ENCODE results near the gene KCNQ2. TPM values are rescaled to one million over a fixed set of nuclear protein-coding genes. Genes with fewer than 3 reads are reported as not detected.
A peak's percentile ranks its signal among the peaks of the same experiment; 100 is the strongest.

The KCNQ2 gene
- total and polyA plus RNA-seq, 2 experiments from 2014 or later, result 68.5 to 92.4 TPM

DNA sequence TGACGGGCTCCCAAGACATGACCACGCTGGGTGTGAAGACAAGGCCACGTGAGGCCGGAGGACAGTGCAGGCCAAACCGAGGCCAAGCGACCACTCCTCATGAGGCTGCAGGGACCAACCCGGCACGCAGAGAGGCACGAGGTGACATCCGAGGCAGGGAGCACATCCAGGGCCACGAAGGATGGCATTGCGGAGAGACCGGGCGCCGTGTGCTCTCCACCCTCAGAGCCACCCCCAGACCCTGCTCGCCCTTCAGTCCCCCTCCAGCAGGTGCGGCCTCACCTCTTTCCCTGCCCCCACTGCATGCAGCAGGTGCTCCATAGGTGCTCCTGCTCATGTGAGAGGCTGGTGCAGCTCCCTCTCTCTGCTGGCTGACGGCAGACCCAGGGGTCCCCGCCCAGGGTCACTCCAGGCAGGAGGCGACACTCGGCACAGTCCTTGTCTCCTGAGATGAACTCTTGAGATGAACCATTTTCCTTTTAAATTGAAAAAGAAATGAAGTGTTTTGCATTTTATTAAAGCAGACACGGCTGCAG, 77.5 kb downstream of the KCNQ2 start:
- Mint-ChIP-seq H3K27ac (no peak overlapping the region; the same call in 1 of the 2 replicates), H3K36me3 (ENCODE audit: low read depth) (peaks cover 19% of the 10 kb centered on the region), H3K27me3 (ENCODE audit: insufficient read depth, low read depth, poor library complexity) (peaks cover 15% of the 10 kb centered on the region), H3K9me3 (peaks cover 34% of the 10 kb centered on the region), H3K4me1 (peaks cover 23% of the 10 kb centered on the region), H3K4me3 (no peak overlapping the region; the same call in 2 of the 3 replicates)
- Histone ChIP-seq H2AFZ (peak overlapping the region; percentile 76; the same call in 1 of the 2 replicates), H3K79me2 (replicated peaks; ENCODE audit: insufficient read depth) (no peaks in the 10 kb centered on the region), H3K36me3 (ENCODE audit: insufficient read depth) (no peaks in the 10 kb centered on the region), H4K20me1 (replicated peaks; ENCODE audit: insufficient read depth) (no peaks in the 10 kb centered on the region), H3K27ac (ENCODE audit: low read depth) (no peak overlapping the region), H3K9me2 (ENCODE audit: insufficient read depth) (no peaks in the 10 kb centered on the region), H3K4me1 (ENCODE audit: insufficient read depth) (peaks cover 17% of the 10 kb centered on the region), H3F3A (replicated peaks; ENCODE audit: low read depth) (peaks cover 6% of the 10 kb centered on the region; the same call in 1 of the 2 replicates), H3K27me3 (ENCODE audit: insufficient read depth) (no peaks in the 10 kb centered on the region), H3K4me3 (no peak overlapping the region), H3K4me2 (peak overlapping the region; percentile 55; the same call in 1 of the 2 replicates)
- TF ChIP-seq JUNB (IDR thresholded peaks at IDR 0.05; ENCODE audit: unreplicated experiment), result no peak
- TF ChIP-seq EZH2phosphoT487 (IDR thresholded peaks at IDR 0.05; ENCODE audit: unreplicated experiment), result no peak
- TF ChIP-seq EZH2 (IDR thresholded peaks at IDR 0.05; ENCODE audit: low read depth, unreplicated experiment), result no peak
- TF ChIP-seq, protein P1, sequence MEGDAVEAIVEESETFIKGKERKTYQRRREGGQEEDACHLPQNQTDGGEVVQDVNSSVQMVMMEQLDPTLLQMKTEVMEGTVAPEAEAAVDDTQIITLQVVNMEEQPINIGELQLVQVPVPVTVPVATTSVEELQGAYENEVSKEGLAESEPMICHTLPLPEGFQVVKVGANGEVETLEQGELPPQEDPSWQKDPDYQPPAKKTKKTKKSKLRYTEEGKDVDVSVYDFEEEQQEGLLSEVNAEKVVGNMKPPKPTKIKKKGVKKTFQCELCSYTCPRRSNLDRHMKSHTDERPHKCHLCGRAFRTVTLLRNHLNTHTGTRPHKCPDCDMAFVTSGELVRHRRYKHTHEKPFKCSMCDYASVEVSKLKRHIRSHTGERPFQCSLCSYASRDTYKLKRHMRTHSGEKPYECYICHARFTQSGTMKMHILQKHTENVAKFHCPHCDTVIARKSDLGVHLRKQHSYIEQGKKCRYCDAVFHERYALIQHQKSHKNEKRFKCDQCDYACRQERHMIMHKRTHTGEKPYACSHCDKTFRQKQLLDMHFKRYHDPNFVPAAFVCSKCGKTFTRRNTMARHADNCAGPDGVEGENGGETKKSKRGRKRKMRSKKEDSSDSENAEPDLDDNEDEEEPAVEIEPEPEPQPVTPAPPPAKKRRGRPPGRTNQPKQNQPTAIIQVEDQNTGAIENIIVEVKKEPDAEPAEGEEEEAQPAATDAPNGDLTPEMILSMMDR (conservative IDR thresholded peaks at IDR 0.05; ENCODE audit: low read depth in 2 of 2), result no peak
- no peak for TF ChIP-seq NANOG (IDR thresholded peaks at IDR 0.05; ENCODE audit: borderline replicate concordance)
- TF ChIP-seq, protein P2, sequence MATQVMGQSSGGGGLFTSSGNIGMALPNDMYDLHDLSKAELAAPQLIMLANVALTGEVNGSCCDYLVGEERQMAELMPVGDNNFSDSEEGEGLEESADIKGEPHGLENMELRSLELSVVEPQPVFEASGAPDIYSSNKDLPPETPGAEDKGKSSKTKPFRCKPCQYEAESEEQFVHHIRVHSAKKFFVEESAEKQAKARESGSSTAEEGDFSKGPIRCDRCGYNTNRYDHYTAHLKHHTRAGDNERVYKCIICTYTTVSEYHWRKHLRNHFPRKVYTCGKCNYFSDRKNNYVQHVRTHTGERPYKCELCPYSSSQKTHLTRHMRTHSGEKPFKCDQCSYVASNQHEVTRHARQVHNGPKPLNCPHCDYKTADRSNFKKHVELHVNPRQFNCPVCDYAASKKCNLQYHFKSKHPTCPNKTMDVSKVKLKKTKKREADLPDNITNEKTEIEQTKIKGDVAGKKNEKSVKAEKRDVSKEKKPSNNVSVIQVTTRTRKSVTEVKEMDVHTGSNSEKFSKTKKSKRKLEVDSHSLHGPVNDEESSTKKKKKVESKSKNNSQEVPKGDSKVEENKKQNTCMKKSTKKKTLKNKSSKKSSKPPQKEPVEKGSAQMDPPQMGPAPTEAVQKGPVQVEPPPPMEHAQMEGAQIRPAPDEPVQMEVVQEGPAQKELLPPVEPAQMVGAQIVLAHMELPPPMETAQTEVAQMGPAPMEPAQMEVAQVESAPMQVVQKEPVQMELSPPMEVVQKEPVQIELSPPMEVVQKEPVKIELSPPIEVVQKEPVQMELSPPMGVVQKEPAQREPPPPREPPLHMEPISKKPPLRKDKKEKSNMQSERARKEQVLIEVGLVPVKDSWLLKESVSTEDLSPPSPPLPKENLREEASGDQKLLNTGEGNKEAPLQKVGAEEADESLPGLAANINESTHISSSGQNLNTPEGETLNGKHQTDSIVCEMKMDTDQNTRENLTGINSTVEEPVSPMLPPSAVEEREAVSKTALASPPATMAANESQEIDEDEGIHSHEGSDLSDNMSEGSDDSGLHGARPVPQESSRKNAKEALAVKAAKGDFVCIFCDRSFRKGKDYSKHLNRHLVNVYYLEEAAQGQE (IDR thresholded peaks at IDR 0.05; ENCODE audit: unreplicated experiment), result no peak
- TF ChIP-seq STAT1 (IDR thresholded peaks at IDR 0.05; ENCODE audit: unreplicated experiment), result no peak
- TF ChIP-seq, protein P3, sequence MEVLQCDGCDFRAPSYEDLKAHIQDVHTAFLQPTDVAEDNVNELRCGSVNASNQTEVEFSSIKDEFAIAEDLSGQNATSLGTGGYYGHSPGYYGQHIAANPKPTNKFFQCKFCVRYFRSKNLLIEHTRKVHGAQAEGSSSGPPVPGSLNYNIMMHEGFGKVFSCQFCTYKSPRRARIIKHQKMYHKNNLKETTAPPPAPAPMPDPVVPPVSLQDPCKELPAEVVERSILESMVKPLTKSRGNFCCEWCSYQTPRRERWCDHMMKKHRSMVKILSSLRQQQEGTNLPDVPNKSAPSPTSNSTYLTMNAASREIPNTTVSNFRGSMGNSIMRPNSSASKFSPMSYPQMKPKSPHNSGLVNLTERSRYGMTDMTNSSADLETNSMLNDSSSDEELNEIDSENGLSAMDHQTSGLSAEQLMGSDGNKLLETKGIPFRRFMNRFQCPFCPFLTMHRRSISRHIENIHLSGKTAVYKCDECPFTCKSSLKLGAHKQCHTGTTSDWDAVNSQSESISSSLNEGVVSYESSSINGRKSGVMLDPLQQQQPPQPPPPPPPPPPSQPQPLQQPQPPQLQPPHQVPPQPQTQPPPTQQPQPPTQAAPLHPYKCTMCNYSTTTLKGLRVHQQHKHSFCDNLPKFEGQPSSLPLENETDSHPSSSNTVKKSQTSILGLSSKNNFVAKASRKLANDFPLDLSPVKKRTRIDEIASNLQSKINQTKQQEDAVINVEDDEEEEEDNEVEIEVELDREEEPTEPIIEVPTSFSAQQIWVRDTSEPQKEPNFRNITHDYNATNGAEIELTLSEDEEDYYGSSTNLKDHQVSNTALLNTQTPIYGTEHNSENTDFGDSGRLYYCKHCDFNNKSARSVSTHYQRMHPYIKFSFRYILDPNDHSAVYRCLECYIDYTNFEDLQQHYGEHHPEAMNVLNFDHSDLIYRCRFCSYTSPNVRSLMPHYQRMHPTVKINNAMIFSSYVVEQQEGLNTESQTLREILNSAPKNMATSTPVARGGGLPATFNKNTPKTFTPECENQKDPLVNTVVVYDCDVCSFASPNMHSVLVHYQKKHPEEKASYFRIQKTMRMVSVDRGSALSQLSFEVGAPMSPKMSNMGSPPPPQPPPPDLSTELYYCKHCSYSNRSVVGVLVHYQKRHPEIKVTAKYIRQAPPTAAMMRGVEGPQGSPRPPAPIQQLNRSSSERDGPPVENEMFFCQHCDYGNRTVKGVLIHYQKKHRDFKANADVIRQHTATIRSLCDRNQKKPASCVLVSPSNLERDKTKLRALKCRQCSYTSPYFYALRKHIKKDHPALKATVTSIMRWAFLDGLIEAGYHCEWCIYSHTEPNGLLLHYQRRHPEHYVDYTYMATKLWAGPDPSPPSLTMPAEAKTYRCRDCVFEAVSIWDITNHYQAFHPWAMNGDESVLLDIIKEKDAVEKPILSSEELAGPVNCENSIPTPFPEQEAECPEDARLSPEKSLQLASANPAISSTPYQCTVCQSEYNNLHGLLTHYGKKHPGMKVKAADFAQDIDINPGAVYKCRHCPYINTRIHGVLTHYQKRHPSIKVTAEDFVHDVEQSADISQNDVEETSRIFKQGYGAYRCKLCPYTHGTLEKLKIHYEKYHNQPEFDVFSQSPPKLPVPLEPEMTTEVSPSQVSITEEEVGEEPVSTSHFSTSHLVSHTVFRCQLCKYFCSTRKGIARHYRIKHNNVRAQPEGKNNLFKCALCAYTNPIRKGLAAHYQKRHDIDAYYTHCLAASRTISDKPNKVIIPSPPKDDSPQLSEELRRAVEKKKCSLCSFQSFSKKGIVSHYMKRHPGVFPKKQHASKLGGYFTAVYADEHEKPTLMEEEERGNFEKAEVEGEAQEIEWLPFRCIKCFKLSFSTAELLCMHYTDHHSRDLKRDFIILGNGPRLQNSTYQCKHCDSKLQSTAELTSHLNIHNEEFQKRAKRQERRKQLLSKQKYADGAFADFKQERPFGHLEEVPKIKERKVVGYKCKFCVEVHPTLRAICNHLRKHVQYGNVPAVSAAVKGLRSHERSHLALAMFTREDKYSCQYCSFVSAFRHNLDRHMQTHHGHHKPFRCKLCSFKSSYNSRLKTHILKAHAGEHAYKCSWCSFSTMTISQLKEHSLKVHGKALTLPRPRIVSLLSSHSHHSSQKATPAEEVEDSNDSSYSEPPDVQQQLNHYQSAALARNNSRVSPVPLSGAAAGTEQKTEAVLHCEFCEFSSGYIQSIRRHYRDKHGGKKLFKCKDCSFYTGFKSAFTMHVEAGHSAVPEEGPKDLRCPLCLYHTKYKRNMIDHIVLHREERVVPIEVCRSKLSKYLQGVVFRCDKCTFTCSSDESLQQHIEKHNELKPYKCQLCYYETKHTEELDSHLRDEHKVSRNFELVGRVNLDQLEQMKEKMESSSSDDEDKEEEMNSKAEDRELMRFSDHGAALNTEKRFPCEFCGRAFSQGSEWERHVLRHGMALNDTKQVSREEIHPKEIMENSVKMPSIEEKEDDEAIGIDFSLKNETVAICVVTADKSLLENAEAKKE (CRISPR knock-in tag; IDR thresholded peaks at IDR 0.05), result no peak
- TF ChIP-seq, protein P4, sequence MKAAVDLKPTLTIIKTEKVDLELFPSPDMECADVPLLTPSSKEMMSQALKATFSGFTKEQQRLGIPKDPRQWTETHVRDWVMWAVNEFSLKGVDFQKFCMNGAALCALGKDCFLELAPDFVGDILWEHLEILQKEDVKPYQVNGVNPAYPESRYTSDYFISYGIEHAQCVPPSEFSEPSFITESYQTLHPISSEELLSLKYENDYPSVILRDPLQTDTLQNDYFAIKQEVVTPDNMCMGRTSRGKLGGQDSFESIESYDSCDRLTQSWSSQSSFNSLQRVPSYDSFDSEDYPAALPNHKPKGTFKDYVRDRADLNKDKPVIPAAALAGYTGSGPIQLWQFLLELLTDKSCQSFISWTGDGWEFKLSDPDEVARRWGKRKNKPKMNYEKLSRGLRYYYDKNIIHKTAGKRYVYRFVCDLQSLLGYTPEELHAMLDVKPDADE (IDR thresholded peaks at IDR 0.05), result no peak
- no peak for TF ChIP-seq ZNF114 (CRISPR knock-in tag; IDR thresholded peaks at IDR 0.05)
- TF ChIP-seq POLR2AphosphoS5 (IDR thresholded peaks at IDR 0.05; ENCODE audit: low read depth), result no peak
- no peak for TF ChIP-seq CREB1 (CRISPR knock-in tag; IDR thresholded peaks at IDR 0.05; ENCODE audit: low read depth)
- TF ChIP-seq ZNF331 (CRISPR knock-in tag; IDR thresholded peaks at IDR 0.05; ENCODE audit: low read depth), result no peak
- ATAC-seq (no peak; the same call in 2 of the 3 replicates), DNase-seq (ENCODE audit: low spot score) (no peak)

Measured in GM23338 (cell line).